ENCODE results near the gene ATP23. TPM values are rescaled to one million over a fixed set of nuclear protein-coding genes. Genes with fewer than 3 reads are reported as not detected.

Gene ATP23, protein sequence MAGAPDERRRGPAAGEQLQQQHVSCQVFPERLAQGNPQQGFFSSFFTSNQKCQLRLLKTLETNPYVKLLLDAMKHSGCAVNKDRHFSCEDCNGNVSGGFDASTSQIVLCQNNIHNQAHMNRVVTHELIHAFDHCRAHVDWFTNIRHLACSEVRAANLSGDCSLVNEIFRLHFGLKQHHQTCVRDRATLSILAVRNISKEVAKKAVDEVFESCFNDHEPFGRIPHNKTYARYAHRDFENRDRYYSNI
- 4.4 and 14.7 TPM in 2 replicates for total RNA-seq

GRCh38 chr12:57941165-57941894, at the start of gene ATP23:
ATP23 (plus strand) TSS chr12:57941567; CDS start chr12:57941702, 135 bp downstream.

Other genes starting within 250 kb of the ATP23 start
- gene OS9, start 247.4 kb upstream of the ATP23 start, total RNA-seq: 185 and 229 TPM in 2 replicates
- gene AGAP2, start 202.8 kb upstream of the ATP23 start, total RNA-seq: 0.07 and 0.25 TPM in 2 replicates
- gene TSPAN31, start 196.5 kb upstream of the ATP23 start, total RNA-seq: 42.6 and 44.3 TPM in 2 replicates
- gene CDK4, start 189.3 kb upstream of the ATP23 start, total RNA-seq: 235 and 265 TPM in 2 replicates
- gene MARCHF9, start 186.5 kb upstream of the ATP23 start, total RNA-seq: 1.3 and 2.8 TPM in 2 replicates
- gene CYP27B1, start 174.5 kb upstream of the ATP23 start, total RNA-seq: 0.53 and 1.6 TPM in 2 replicates
- gene METTL1, start 169.5 kb upstream of the ATP23 start, total RNA-seq: 10.6 and 16.2 TPM in 2 replicates
- 5.0 and 5.1 TPM in 2 replicates for gene EEF1AKMT3, start 169.0 kb upstream of the ATP23 start, total RNA-seq
- 25.4 and 35.1 TPM in 2 replicates for gene TSFM, start 158.8 kb upstream of the ATP23 start, total RNA-seq
- gene AVIL, start 122.8 kb upstream of the ATP23 start, total RNA-seq: 0.05 and 0.27 TPM in 2 replicates
- 85.4 and 86.8 TPM in 2 replicates for gene CTDSP2, start 94.8 kb upstream of the ATP23 start, total RNA-seq